Upper lobe of left lung (tissue), 4 donors: ENCODE data around the gene RGS7.

ENCODE experiments used
- CTCF ChIP-seq, 6 experiments: fragments of 450-650 bp in 4 of 6; fragments of 200-600 bp in 2 of 6; sonication (generic) in 2 of 6; IDR thresholded peaks; one replicate each; pipeline ENCODE4 v1.5.1; 2016 to 2019; ENCODE audit warnings: antibody characterized with exemption in 6 of 6
- POLR2A ChIP-seq, 4 donors: fragments of 450-650 bp; IDR thresholded peaks; one replicate each; pipeline ENCODE4 v1.5.1; 2016 to 2017; ENCODE audit warnings: antibody characterized with exemption in 4 of 4, mild to moderate bottlenecking in 2 of 4

- no peak for TF ChIP-seq CTCF (IDR thresholded peaks at IDR 0.05)
- TF ChIP-seq POLR2A (IDR thresholded peaks at IDR 0.05) = no peak
These were observed 591.2 kb downstream of the RGS7 start for GRCh38 chr1:240765732-240766363.
